ENCODE results near the gene CAVIN1.

The CAVIN1 gene

DNA sequence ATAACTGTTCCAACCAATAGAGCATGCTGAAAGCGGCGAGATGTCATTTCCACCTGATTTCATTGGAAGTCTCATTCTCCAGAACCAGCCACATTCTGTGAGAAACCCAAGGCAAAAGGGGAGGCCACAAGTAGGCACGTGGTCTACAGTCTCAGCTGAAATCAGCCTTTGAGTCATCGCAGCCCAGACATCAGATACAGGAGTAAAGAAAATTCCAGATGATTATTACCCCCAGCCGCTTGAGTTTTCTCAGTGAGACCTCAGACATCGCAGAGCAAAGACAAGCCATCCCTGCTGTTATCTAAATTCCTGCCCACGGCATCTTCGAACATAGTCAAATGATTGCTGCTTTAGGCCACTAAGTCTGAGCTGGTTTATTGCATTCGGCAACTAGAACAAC lies 57.9 kb downstream of the CAVIN1 start:
- no peaks in the 10 kb centered on the region for H3F3A ChIP-seq (ENCODE audit: insufficient read depth, low read length)
- no peaks in the 10 kb centered on the region for H3K27me3 ChIP-seq (replicated peaks; ENCODE audit: insufficient read depth, low read length)
- no peaks in the 10 kb centered on the region for H3K9me2 ChIP-seq (replicated peaks; ENCODE audit: insufficient read depth, low read length)
- H3K36me3 ChIP-seq (replicated peaks; ENCODE audit: insufficient read depth, low read length): no peaks in the 10 kb centered on the region
- no peaks in the 10 kb centered on the region for H3K4me1 ChIP-seq (ENCODE audit: low read length)
- no peak overlapping the region for H2AFZ ChIP-seq (ENCODE audit: low read length)
- no peak overlapping the region for H3K4me3 ChIP-seq (ENCODE audit: low read length)
- no peak for DNase-seq
- H3K27ac ChIP-seq (ENCODE audit: low read length): no peak overlapping the region
- TF ChIP-seq, protein P1, sequence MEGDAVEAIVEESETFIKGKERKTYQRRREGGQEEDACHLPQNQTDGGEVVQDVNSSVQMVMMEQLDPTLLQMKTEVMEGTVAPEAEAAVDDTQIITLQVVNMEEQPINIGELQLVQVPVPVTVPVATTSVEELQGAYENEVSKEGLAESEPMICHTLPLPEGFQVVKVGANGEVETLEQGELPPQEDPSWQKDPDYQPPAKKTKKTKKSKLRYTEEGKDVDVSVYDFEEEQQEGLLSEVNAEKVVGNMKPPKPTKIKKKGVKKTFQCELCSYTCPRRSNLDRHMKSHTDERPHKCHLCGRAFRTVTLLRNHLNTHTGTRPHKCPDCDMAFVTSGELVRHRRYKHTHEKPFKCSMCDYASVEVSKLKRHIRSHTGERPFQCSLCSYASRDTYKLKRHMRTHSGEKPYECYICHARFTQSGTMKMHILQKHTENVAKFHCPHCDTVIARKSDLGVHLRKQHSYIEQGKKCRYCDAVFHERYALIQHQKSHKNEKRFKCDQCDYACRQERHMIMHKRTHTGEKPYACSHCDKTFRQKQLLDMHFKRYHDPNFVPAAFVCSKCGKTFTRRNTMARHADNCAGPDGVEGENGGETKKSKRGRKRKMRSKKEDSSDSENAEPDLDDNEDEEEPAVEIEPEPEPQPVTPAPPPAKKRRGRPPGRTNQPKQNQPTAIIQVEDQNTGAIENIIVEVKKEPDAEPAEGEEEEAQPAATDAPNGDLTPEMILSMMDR (IDR thresholded peaks at IDR 0.05; ENCODE audit: low read length): no peak
- TF ChIP-seq EZH2phosphoT487 (IDR thresholded peaks at IDR 0.05; ENCODE audit: low read length) (no peak), EZH2 (optimal IDR thresholded peaks at IDR 0.05; ENCODE audit: low read depth, low read length) (no peak)
- no peaks in the 10 kb centered on the region for H3K9me3 ChIP-seq (replicated peaks; ENCODE audit: insufficient read depth, low read length)
- peaks cover 27% of the 10 kb centered on the region for H3K79me2 ChIP-seq (ENCODE audit: low read length)
- no peak overlapping the region for H3K9ac ChIP-seq (ENCODE audit: low read length)
- no peak overlapping the region for H3K4me2 ChIP-seq (ENCODE audit: low read depth, low read length)
- H4K20me1 ChIP-seq (ENCODE audit: insufficient read depth, low read length): no peaks in the 10 kb centered on the region

DNA sequence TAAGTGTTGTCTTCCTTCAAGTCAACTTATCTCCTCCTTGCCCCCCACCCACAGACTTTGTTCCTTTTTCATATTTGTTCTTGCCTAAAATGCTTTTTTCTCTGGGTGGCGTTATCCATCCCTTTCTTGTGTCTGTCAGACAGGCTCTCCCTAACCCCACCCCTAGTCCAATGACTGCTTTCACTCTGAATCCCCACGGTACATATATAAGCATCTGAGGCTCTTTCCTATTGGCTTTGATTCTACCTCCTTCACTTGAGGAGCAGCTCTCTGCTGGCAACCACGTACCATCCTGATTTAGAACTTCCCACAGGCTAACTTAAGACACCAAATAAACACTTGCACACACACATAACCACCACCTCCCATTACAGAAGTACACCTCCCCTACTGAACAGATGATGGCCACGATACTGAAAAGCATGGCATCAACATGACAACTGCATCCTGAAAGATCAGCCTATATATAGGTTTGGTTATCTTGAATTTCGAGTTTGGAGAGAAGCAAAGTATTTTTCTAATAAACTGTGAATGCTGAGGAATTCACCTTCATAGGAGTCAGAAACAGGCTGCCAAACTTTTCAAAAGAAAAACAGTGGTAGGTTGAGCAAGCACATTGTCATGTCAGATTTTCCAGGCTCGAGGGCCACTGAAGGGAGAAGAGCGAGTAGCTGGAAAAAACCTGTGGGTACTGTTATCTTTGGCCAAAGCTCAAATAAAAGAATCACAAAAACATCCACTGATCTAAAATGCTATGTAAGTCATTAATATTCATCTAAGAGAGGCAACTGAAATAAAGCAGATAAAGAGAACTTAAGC lies 59.1 kb downstream of the CAVIN1 start:
- Histone ChIP-seq H3K4me3 (ENCODE audit: low read length) (no peak overlapping the region), H3F3A (ENCODE audit: insufficient read depth, low read length) (no peaks in the 10 kb centered on the region), H3K79me2 (ENCODE audit: low read length) (peaks cover 27% of the 10 kb centered on the region), H3K36me3 (replicated peaks; ENCODE audit: insufficient read depth, low read length) (no peaks in the 10 kb centered on the region), H3K9ac (ENCODE audit: low read length) (no peak overlapping the region), H3K27ac (ENCODE audit: low read length) (no peak overlapping the region), H3K4me1 (ENCODE audit: low read length) (no peaks in the 10 kb centered on the region), H3K4me2 (ENCODE audit: low read depth, low read length) (no peak overlapping the region), H3K27me3 (replicated peaks; ENCODE audit: insufficient read depth, low read length) (no peaks in the 10 kb centered on the region), H3K9me3 (replicated peaks; ENCODE audit: insufficient read depth, low read length) (no peaks in the 10 kb centered on the region), H3K9me2 (replicated peaks; ENCODE audit: insufficient read depth, low read length) (no peaks in the 10 kb centered on the region), H4K20me1 (ENCODE audit: insufficient read depth, low read length) (no peaks in the 10 kb centered on the region), H2AFZ (ENCODE audit: low read length) (no peak overlapping the region)
- DNase-seq: no peak
- TF ChIP-seq, protein P1 (IDR thresholded peaks at IDR 0.05; ENCODE audit: low read length): no peak
- TF ChIP-seq EZH2phosphoT487 (IDR thresholded peaks at IDR 0.05; ENCODE audit: low read length): no peak
- no peak for TF ChIP-seq EZH2 (optimal IDR thresholded peaks at IDR 0.05; ENCODE audit: low read depth, low read length)

DNA sequence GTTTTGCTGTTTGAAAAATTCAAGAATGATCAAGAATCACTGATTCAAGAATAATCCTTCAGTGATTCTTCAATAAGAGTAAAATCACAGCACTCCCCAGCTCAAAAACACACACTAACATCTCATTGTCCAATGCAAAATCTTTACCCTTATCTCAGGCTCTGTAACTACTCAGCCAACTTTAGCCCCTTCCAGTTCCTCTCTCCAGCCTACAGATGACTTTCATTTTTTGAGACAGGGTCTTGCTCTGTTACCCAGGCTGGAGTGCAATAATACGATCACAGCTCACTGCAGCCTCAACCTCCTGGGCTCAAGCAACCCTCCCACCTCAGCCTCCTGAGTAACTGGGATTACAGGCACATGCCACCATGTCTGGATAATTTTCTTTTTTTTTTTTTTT lies 59.8 kb downstream of the CAVIN1 start:
- H3F3A ChIP-seq (ENCODE audit: insufficient read depth, low read length): no peaks in the 10 kb centered on the region
- no peaks in the 10 kb centered on the region for H3K9me3 ChIP-seq (replicated peaks; ENCODE audit: insufficient read depth, low read length)
- no peak overlapping the region for H3K4me2 ChIP-seq (ENCODE audit: low read depth, low read length)
- H4K20me1 ChIP-seq (ENCODE audit: insufficient read depth, low read length): no peaks in the 10 kb centered on the region
- H3K79me2 ChIP-seq (ENCODE audit: low read length): peaks cover 27% of the 10 kb centered on the region
- no peak for DNase-seq
- H2AFZ ChIP-seq (ENCODE audit: low read length): no peak overlapping the region
- TF ChIP-seq EZH2 (optimal IDR thresholded peaks at IDR 0.05; ENCODE audit: low read depth, low read length): no peak
- TF ChIP-seq EZH2phosphoT487 (IDR thresholded peaks at IDR 0.05; ENCODE audit: low read length): no peak
- TF ChIP-seq, protein P1 (IDR thresholded peaks at IDR 0.05; ENCODE audit: low read length): no peak
- H3K4me3 ChIP-seq (ENCODE audit: low read length): no peak overlapping the region
- no peaks in the 10 kb centered on the region for H3K9me2 ChIP-seq (replicated peaks; ENCODE audit: insufficient read depth, low read length)
- H3K4me1 ChIP-seq (ENCODE audit: low read length): no peaks in the 10 kb centered on the region
- H3K27ac ChIP-seq (ENCODE audit: low read length): no peak overlapping the region
- no peaks in the 10 kb centered on the region for H3K36me3 ChIP-seq (replicated peaks; ENCODE audit: insufficient read depth, low read length)
- H3K9ac ChIP-seq (ENCODE audit: low read length): no peak overlapping the region
- H3K27me3 ChIP-seq (replicated peaks; ENCODE audit: insufficient read depth, low read length): no peaks in the 10 kb centered on the region
